ENCODE measurements around the gene MED10.

Gene MED10

DNA sequence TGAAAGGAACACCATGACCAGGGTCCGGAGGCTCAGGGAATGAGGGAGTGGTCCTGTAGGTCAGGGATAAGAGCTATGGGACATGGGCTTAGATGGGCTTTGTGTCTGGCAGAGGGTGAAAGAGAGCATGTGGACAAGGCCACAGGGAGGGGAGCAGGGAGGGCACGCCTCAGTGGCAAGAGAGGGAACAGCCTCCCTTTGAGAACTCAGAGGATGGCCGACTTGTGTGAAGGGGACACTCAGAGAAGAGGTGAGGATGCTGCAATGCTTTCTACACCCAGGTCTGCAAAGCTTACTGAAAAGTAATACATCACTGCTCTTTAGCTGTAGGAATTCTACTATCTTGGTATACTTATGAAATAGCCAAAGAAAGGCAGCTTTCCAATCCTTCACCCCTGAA lies 23.5 kb downstream of the MED10 start:
- DNase-seq (ENCODE audit: low spot score), result no peak
- H4K8ac ChIP-seq (ENCODE audit: low read depth, low read length), result no peak overlapping the region
- no peaks in the 10 kb centered on the region for H3K9me3 ChIP-seq (replicated peaks in 1 of 2; ENCODE audit: control insufficient read depth in 2 of 2, insufficient read depth in 1 of 2, low read depth in 1 of 2, low read length in 2 of 2)
- no peak overlapping the region for H2AFZ ChIP-seq (ENCODE audit: low read length)
- no peak overlapping the region for H2AK5ac ChIP-seq (ENCODE audit: low read depth, low read length)
- H3K79me1 ChIP-seq (ENCODE audit: low read depth, low read length), result no peaks in the 10 kb centered on the region
- no CpG with 5 or more reads among the region's 3 CpGs for WGBS, 2 donors (ENCODE audit: extremely low coverage in 2 of 2, insufficient read length in 2 of 2, insufficient replicate concordance in 1 of 2)
- peaks cover 0 to 14% of the 10 kb centered on the region in 2 donors for H3K4me1 ChIP-seq (ENCODE audit: control insufficient read depth in 2 of 2, insufficient read depth in 1 of 2, low read depth in 1 of 2, low read length in 2 of 2)
- no peak overlapping the region for H2BK120ac ChIP-seq (ENCODE audit: low read depth, low read length)
- no peak overlapping the region for H3K27ac ChIP-seq (replicated peaks; ENCODE audit: low read length)
- H2BK15ac ChIP-seq (ENCODE audit: low read length), result no peak overlapping the region
- no peak overlapping the region for H3K23ac ChIP-seq (ENCODE audit: low read depth, low read length, poor library complexity)
- H3K18ac ChIP-seq (ENCODE audit: low read length), result no peak overlapping the region
- H3K4me2 ChIP-seq (ENCODE audit: insufficient read depth, low read length, poor library complexity, severe bottlenecking), result no peak overlapping the region
- H2BK12ac ChIP-seq (ENCODE audit: low read length), result no peak overlapping the region
- no peak overlapping the region for H2BK5ac ChIP-seq (ENCODE audit: low read length)
- no peaks in the 10 kb centered on the region for H3K36me3 ChIP-seq (replicated peaks in 1 of 2; ENCODE audit: control insufficient read depth in 2 of 2, insufficient read depth in 2 of 2, low read length in 2 of 2)
- no peak overlapping the region for H4K91ac ChIP-seq (ENCODE audit: low read depth, low read length, poor library complexity)
- no peak overlapping the region for H3K9ac ChIP-seq (ENCODE audit: low read depth, low read length, poor library complexity)
- no peak overlapping the region for H3K14ac ChIP-seq (ENCODE audit: low read length)
- no peak overlapping the region for H3K4me3 ChIP-seq (ENCODE audit: low read length in 2 of 2)
- peaks cover 0 to 7% (median 0%) of the 10 kb centered on the region in 3 experiments for H3K27me3 ChIP-seq (ENCODE audit: control insufficient read depth in 3 of 3, insufficient read depth in 3 of 3, low read depth in 1 of 3, low read length in 3 of 3)
- no peak overlapping the region for H3K4ac ChIP-seq (ENCODE audit: low read length)

- no peaks in the 10 kb centered on the region for H3K36me3 ChIP-seq (replicated peaks in 1 of 2; ENCODE audit: control insufficient read depth in 2 of 2, insufficient read depth in 2 of 2, low read length in 2 of 2)
- peak overlapping the region; percentile 9 for H3K23ac ChIP-seq (ENCODE audit: low read depth, low read length, poor library complexity)
- H3K18ac ChIP-seq (ENCODE audit: low read length), result no peak overlapping the region
- H2BK15ac ChIP-seq (ENCODE audit: low read length), result peak overlapping the region; percentile 46
- no peak overlapping the region for H3K4ac ChIP-seq (ENCODE audit: low read length)
- no peak overlapping the region for H3K4me3 ChIP-seq (ENCODE audit: low read length in 2 of 2)
- H3K4me2 ChIP-seq (ENCODE audit: insufficient read depth, low read length, poor library complexity, severe bottlenecking), result no peak overlapping the region
- WGBS, 2 donors (ENCODE audit: extremely low coverage in 2 of 2, insufficient read length in 2 of 2, insufficient replicate concordance in 1 of 2), result no CpG with 5 or more reads among the region's 13 CpGs
- DNase-seq (ENCODE audit: low spot score), result no peak
- peak overlapping the region; percentile 46 for H2AK5ac ChIP-seq (ENCODE audit: low read depth, low read length)
- peak overlapping the region; percentile 64 for H2BK120ac ChIP-seq (ENCODE audit: low read depth, low read length)
- no peak overlapping the region for H3K9ac ChIP-seq (ENCODE audit: low read depth, low read length, poor library complexity)
- H2BK5ac ChIP-seq (ENCODE audit: low read length), result no peak overlapping the region
- H3K4me1 ChIP-seq (ENCODE audit: control insufficient read depth in 2 of 2, insufficient read depth in 1 of 2, low read depth in 1 of 2, low read length in 2 of 2), result peaks cover 0 to 14% of the 10 kb centered on the region in 2 donors
- no peaks in the 10 kb centered on the region for H3K9me3 ChIP-seq (replicated peaks in 1 of 2; ENCODE audit: control insufficient read depth in 2 of 2, insufficient read depth in 1 of 2, low read depth in 1 of 2, low read length in 2 of 2)
- no peak overlapping the region for H4K8ac ChIP-seq (ENCODE audit: low read depth, low read length)
- H2AFZ ChIP-seq (ENCODE audit: low read length), result no peak overlapping the region
- no peak overlapping the region for H3K27ac ChIP-seq (replicated peaks; ENCODE audit: low read length)
- no peak overlapping the region for H4K91ac ChIP-seq (ENCODE audit: low read depth, low read length, poor library complexity)
- H3K27me3 ChIP-seq (ENCODE audit: control insufficient read depth in 3 of 3, insufficient read depth in 3 of 3, low read depth in 1 of 3, low read length in 3 of 3), result peaks cover 0 to 7% (median 0%) of the 10 kb centered on the region in 3 experiments
- no peaks in the 10 kb centered on the region for H3K79me1 ChIP-seq (ENCODE audit: low read depth, low read length)
- no peak overlapping the region for H3K14ac ChIP-seq (ENCODE audit: low read length)
- H2BK12ac ChIP-seq (ENCODE audit: low read length), result no peak overlapping the region
Observed at GRCh38 chr5:6353602-6354302, 24.6 kb downstream of the MED10 start.

DNA sequence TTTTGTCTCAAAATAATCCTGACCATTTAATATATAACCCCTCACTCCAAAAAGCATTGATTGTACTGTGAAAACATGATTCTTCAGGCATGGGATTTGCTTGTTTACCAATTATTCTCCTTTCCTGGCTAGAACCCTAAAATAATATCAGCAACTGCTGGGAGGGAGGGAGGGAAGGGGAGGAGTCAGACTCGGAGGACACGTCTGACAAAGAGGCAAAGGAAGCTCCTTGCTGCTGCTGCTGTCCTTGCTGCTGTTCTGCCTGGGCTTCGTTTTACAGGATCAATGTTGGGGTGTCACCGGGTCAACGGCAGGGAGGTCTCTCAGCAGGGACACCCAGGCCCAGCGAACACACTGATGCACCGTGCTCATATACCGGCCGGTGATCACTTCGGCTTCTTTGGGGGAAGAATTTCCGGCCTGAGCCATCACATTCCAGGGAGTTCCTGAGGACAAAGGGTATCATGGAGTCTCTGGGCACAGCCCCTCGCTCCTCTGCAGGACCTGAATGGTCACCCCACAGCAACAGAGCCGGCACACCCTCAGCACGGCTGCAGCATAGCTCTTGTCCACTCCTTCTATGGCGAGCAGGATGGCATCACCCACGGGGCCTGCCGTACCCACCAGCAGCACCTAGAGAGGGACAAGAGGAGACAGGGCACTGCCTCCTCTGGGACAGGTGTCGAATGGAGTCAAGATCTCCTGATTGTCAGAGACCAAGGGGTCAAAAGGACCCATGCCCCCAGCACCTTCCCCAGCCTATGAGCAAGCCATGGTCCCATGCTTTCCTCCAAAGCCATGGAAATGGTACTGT lies 27.9 kb downstream of the MED10 start:
- no peak overlapping the region for H2BK5ac ChIP-seq (ENCODE audit: low read length)
- H3K79me1 ChIP-seq (ENCODE audit: low read depth, low read length), result no peaks in the 10 kb centered on the region
- peak overlapping the region; percentile 93 for H3K18ac ChIP-seq (ENCODE audit: low read length)
- no peak overlapping the region for H3K27ac ChIP-seq (replicated peaks; ENCODE audit: low read length)
- no peaks in the 10 kb centered on the region for H3K36me3 ChIP-seq (replicated peaks in 1 of 2; ENCODE audit: control insufficient read depth in 2 of 2, insufficient read depth in 2 of 2, low read length in 2 of 2)
- H3K9ac ChIP-seq (ENCODE audit: low read depth, low read length, poor library complexity), result peak overlapping the region; percentile 55
- H4K8ac ChIP-seq (ENCODE audit: low read depth, low read length), result peak overlapping the region; percentile 94
- peak overlapping the region; percentile 91 for H2BK12ac ChIP-seq (ENCODE audit: low read length)
- H2AK5ac ChIP-seq (ENCODE audit: low read depth, low read length), result peak overlapping the region; percentile 82
- H3K4me3 ChIP-seq (ENCODE audit: low read length in 2 of 2), result no peak overlapping the region
- peak overlapping the region; percentile 90 for H3K23ac ChIP-seq (ENCODE audit: low read depth, low read length, poor library complexity)
- no peak overlapping the region for H3K14ac ChIP-seq (ENCODE audit: low read length)
- H2BK15ac ChIP-seq (ENCODE audit: low read length), result peak overlapping the region; percentile 95
- no peaks in the 10 kb centered on the region for H3K9me3 ChIP-seq (replicated peaks in 1 of 2; ENCODE audit: control insufficient read depth in 2 of 2, insufficient read depth in 1 of 2, low read depth in 1 of 2, low read length in 2 of 2)
- WGBS, 2 donors (ENCODE audit: extremely low coverage in 2 of 2, insufficient read length in 2 of 2, insufficient replicate concordance in 1 of 2), result no CpG with 5 or more reads among the region's 18 CpGs
- H3K27me3 ChIP-seq (ENCODE audit: control insufficient read depth in 3 of 3, insufficient read depth in 3 of 3, low read depth in 1 of 3, low read length in 3 of 3), result peaks cover 0 to 10% (median 0%) of the 10 kb centered on the region in 3 experiments
- H2BK120ac ChIP-seq (ENCODE audit: low read depth, low read length), result no peak overlapping the region
- peaks cover 0 to 11% of the 10 kb centered on the region in 2 donors for H3K4me1 ChIP-seq (ENCODE audit: control insufficient read depth in 2 of 2, insufficient read depth in 1 of 2, low read depth in 1 of 2, low read length in 2 of 2)
- no peak overlapping the region for H3K4me2 ChIP-seq (ENCODE audit: insufficient read depth, low read length, poor library complexity, severe bottlenecking)
- H4K91ac ChIP-seq (ENCODE audit: low read depth, low read length, poor library complexity), result peak overlapping the region; percentile 79
- DNase-seq (ENCODE audit: low spot score), result no peak
- H2AFZ ChIP-seq (ENCODE audit: low read length), result peak overlapping the region; percentile 23
- H3K4ac ChIP-seq (ENCODE audit: low read length), result peak overlapping the region; percentile 72

- Histone ChIP-seq H3K79me1 (ENCODE audit: low read depth, low read length) (no peaks in the 10 kb centered on the region), H3K4ac (ENCODE audit: low read length) (no peak overlapping the region), H4K8ac (ENCODE audit: low read depth, low read length) (no peak overlapping the region)
Observed at GRCh38 chr5:6349387-6349786, 29.0 kb downstream of the MED10 start.

More at GRCh38 chr5:6349387-6349786, 29.0 kb downstream of the MED10 start:
- H2BK12ac ChIP-seq (ENCODE audit: low read length), result no peak overlapping the region
- no peak overlapping the region for H2BK120ac ChIP-seq (ENCODE audit: low read depth, low read length)
- H2BK15ac ChIP-seq (ENCODE audit: low read length), result peak overlapping the region; percentile 78
- no peak overlapping the region for H3K27ac ChIP-seq (replicated peaks; ENCODE audit: low read length)
- peaks cover 0 to 8% (median 0%) of the 10 kb centered on the region in 3 experiments for H3K27me3 ChIP-seq (ENCODE audit: control insufficient read depth in 3 of 3, insufficient read depth in 3 of 3, low read depth in 1 of 3, low read length in 3 of 3)
- H2AK5ac ChIP-seq (ENCODE audit: low read depth, low read length), result no peak overlapping the region
- no peak overlapping the region for H3K23ac ChIP-seq (ENCODE audit: low read depth, low read length, poor library complexity)
- no peaks in the 10 kb centered on the region for H3K36me3 ChIP-seq (replicated peaks in 1 of 2; ENCODE audit: control insufficient read depth in 2 of 2, insufficient read depth in 2 of 2, low read length in 2 of 2)
- no peak overlapping the region for H3K9ac ChIP-seq (ENCODE audit: low read depth, low read length, poor library complexity)
- H4K91ac ChIP-seq (ENCODE audit: low read depth, low read length, poor library complexity), result no peak overlapping the region
- H3K4me2 ChIP-seq (ENCODE audit: insufficient read depth, low read length, poor library complexity, severe bottlenecking), result no peak overlapping the region
- H3K4me3 ChIP-seq (ENCODE audit: low read length in 2 of 2), result no peak overlapping the region
- DNase-seq (ENCODE audit: low spot score), result no peak
- WGBS, 2 donors (ENCODE audit: extremely low coverage in 2 of 2, insufficient read length in 2 of 2, insufficient replicate concordance in 1 of 2), result no CpG with 5 or more reads among the region's 19 CpGs
- H2BK5ac ChIP-seq (ENCODE audit: low read length), result peak overlapping the region; percentile 60
- peak overlapping the region; percentile 59 for H3K18ac ChIP-seq (ENCODE audit: low read length)
- no peak overlapping the region for H3K14ac ChIP-seq (ENCODE audit: low read length)
- no peak overlapping the region for H2AFZ ChIP-seq (ENCODE audit: low read length)
- no peaks in the 10 kb centered on the region for H3K9me3 ChIP-seq (replicated peaks in 1 of 2; ENCODE audit: control insufficient read depth in 2 of 2, insufficient read depth in 1 of 2, low read depth in 1 of 2, low read length in 2 of 2)
- peaks cover 0 to 11% of the 10 kb centered on the region in 2 donors for H3K4me1 ChIP-seq (ENCODE audit: control insufficient read depth in 2 of 2, insufficient read depth in 1 of 2, low read depth in 1 of 2, low read length in 2 of 2)
